MM.1S (cell line): Measurements from ENCODE around the gene GRM3.

Experiments used
- CTCF ChIP-seq: fragments of 300-600 bp; sonication (generic); IDR thresholded peaks from 2 replicates; pipeline ENCODE4 v1.5.1; 2016; ENCODE audit warnings: antibody characterized with exemption, low read length, mixed read lengths
- EZH2phosphoT487 ChIP-seq: fragments of 300-600 bp; sonication (generic); IDR thresholded peaks from 2 replicates; pipeline ENCODE4 v1.6.1; 2018; ENCODE audit warnings: antibody characterized with exemption, low read length

- TF ChIP-seq CTCF (no peak), EZH2phosphoT487 (no peak)
Measured at GRCh38 chr7:86689363-86689762, 45.7 kb downstream of the GRM3 start.
